Lower lobe of right lung (tissue), 2 donors: ENCODE measurements around the gene ANKS1B. TPM values are rescaled to one million over a fixed set of nuclear protein-coding genes. Genes with fewer than 3 reads are reported as not detected.
"Not testable (repeated sequence)": the region's sequence is repeated elsewhere in the genome, so short reads cannot be mapped to it uniquely, and the experiment has no call there.

Experiments
- ATAC-seq, 2 donors: fragments of 200-7000 bp; cut with Tn5 transposase; one replicate each; pipeline ENCODE4 v1.9.1; 2020 to 2022; ENCODE audit warnings: mild to moderate bottlenecking in 2 of 2, moderate library complexity in 2 of 2
- DNase-seq: peaks from one replicate; pipeline ENCODE4 v3.0.0-alpha.2; 2020
- H3K27ac ChIP-seq: fragments of 200-600 bp; one replicate; pipeline ENCODE4 v1.8.0; 2022
- H3K27me3 ChIP-seq: fragments of 200-600 bp; one replicate; pipeline ENCODE4 v1.8.0; 2022; ENCODE audit warnings: low read depth
- H3K36me3 ChIP-seq: fragments of 200-600 bp; one replicate; pipeline ENCODE4 v1.8.0; 2022; ENCODE audit warnings: mild to moderate bottlenecking
- H3K4me1 ChIP-seq: fragments of 200-600 bp; one replicate; pipeline ENCODE4 v1.8.0; 2022
- H3K4me3 ChIP-seq: fragments of 200-600 bp; one replicate; pipeline ENCODE4 v1.8.0; 2022; ENCODE audit warnings: mild to moderate bottlenecking
- H3K9me3 ChIP-seq: fragments of 200-600 bp; one replicate; pipeline ENCODE4 v1.8.0; 2022
- intact Hi-C: fragments of 100-400 bp; cut with DNase I; formaldehyde crosslinking; loops from one replicate; pipeline ENCODE4 v1.11.0; 2022
- total RNA-seq: library from RNA; stranded (reverse); fragmentation: NEBNext Ultra II Directional; extraction: Animal tissue kit (Norgen Biotek cat#: 25700); gene quantifications from one replicate; pipeline ENCODE4 v1.2.1, GENCODE V29; 2021
- TF ChIP-seq, protein P1 (sequence below): fragments of 200-600 bp; IDR thresholded peaks from one replicate; pipeline ENCODE4 v1.8.0; 2022; ENCODE audit warnings: antibody characterized with exemption, mild to moderate bottlenecking
- donor health status: DM: no; HTN: yes; CAD: no; lungs with severe emphysema.

Gene ANKS1B
- total RNA-seq, 1 donor from 2014 or later = 4.0 TPM

- TF ChIP-seq, protein P1, sequence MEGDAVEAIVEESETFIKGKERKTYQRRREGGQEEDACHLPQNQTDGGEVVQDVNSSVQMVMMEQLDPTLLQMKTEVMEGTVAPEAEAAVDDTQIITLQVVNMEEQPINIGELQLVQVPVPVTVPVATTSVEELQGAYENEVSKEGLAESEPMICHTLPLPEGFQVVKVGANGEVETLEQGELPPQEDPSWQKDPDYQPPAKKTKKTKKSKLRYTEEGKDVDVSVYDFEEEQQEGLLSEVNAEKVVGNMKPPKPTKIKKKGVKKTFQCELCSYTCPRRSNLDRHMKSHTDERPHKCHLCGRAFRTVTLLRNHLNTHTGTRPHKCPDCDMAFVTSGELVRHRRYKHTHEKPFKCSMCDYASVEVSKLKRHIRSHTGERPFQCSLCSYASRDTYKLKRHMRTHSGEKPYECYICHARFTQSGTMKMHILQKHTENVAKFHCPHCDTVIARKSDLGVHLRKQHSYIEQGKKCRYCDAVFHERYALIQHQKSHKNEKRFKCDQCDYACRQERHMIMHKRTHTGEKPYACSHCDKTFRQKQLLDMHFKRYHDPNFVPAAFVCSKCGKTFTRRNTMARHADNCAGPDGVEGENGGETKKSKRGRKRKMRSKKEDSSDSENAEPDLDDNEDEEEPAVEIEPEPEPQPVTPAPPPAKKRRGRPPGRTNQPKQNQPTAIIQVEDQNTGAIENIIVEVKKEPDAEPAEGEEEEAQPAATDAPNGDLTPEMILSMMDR = no peak
- H3K9me3 ChIP-seq = no peaks in the 10 kb centered on the region
- H3K4me3 ChIP-seq = no peak overlapping the region
- H3K4me1 ChIP-seq = no peaks in the 10 kb centered on the region
- H3K36me3 ChIP-seq = no peaks in the 10 kb centered on the region
- DNase-seq (no peak), ATAC-seq (no peak)
- no peaks in the 10 kb centered on the region for H3K27me3 ChIP-seq
- H3K27ac ChIP-seq = no peak overlapping the region
- intact Hi-C loops = no loop called here
Observed at GRCh38 chr12:99334285-99335056, 650.3 kb downstream of the ANKS1B start.

GRCh38 chr12:99332936-99333591, 651.7 kb downstream of the ANKS1B start:
- Histone ChIP-seq H3K9me3 (no peaks in the 10 kb centered on the region), H3K4me3 (no peak overlapping the region), H3K4me1 (no peaks in the 10 kb centered on the region), H3K27me3 (no peaks in the 10 kb centered on the region), H3K36me3 (no peaks in the 10 kb centered on the region), H3K27ac (no peak overlapping the region)
- no peak for DNase-seq
- intact Hi-C loops = no loop called here
- TF ChIP-seq, protein P1 = no peak
- no peak for ATAC-seq

DNA sequence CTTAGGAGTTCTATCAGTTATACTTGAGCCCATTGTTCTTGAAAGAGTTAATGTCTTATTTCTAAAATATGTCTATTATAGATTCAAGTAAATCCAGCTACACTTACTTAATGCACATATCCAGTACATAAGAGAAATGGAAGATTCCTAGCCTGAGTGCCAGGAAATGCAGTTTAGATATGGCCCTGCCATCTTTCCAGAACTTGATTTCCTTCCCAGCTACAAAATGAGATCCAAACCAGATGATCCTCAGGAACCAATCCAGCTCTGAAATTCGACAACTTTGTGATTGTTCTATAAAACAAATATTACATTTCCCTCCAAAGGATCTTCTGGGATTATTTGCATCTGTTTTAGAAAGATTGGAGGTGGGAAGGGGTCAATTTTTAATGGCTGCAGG, 654.5 kb downstream of the ANKS1B start:
- TF ChIP-seq, protein P1 = no peak
- Histone ChIP-seq H3K36me3 (no peaks in the 10 kb centered on the region), H3K27me3 (no peaks in the 10 kb centered on the region), H3K4me3 (no peak overlapping the region), H3K9me3 (no peaks in the 10 kb centered on the region), H3K27ac (no peak overlapping the region), H3K4me1 (no peaks in the 10 kb centered on the region)
- ATAC-seq = no peak
- intact Hi-C loops = no loop called here
- no peak for DNase-seq

DNA sequence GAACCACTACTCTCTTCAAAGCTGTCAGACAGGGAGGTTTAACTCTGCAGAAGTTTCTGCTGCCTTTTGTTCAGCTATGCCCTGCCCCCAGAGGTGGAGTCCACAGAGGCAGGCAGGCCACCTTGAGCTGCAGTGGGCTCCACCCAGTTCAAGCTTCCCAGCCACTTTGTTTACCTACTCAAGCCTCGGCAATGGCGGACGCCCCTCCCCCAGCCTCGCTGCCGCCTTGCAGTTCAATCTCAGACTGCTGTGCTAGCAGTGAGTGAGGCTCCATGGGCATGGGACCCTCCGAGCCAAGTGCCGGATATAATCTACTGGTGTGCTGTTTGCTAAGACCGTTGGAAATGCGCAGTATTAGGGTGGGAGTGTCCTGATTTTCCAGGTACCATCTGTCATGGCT, 663.5 kb downstream of the ANKS1B start:
- H3K9me3 ChIP-seq, intact Hi-C loops, H3K4me3 ChIP-seq, H3K27me3 ChIP-seq, ATAC-seq, H3K36me3 ChIP-seq, H3K4me1 ChIP-seq, H3K27ac ChIP-seq, DNase-seq: not testable (repeated sequence)

- Histone ChIP-seq H3K4me3 (no peak overlapping the region), H3K27ac (no peak overlapping the region), H3K9me3 (no peaks in the 10 kb centered on the region), H3K4me1 (no peaks in the 10 kb centered on the region), H3K36me3 (no peaks in the 10 kb centered on the region), H3K27me3 (no peaks in the 10 kb centered on the region)
- TF ChIP-seq, protein P1 = no peak
- ATAC-seq (no peak), DNase-seq (no peak)
- intact Hi-C loops = no loop called here
Observed at GRCh38 chr12:99311373-99311772, 673.4 kb downstream of the ANKS1B start.

DNA sequence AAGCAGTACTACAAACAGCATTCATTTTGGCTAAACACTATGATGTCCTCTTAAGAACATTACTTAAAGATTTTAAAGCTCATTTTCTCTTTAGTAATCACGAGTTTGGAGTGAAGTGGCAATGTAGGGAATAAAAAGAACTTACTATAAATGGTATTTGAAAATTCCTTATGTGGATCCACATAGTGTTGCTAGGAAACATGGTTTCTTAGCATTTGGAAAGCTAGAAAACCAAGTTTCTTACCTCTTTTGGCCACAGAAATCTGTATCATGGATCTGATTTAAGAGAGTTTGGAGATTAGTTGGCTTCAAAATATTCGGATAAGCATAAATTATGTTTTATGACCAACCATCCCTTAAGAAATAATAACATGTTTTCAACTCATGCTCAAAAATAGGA, 674.9 kb downstream of the ANKS1B start:
- Histone ChIP-seq H3K27me3 (no peaks in the 10 kb centered on the region), H3K36me3 (no peaks in the 10 kb centered on the region), H3K4me3 (no peak overlapping the region), H3K4me1 (no peaks in the 10 kb centered on the region), H3K9me3 (no peaks in the 10 kb centered on the region), H3K27ac (no peak overlapping the region)
- ATAC-seq (no peak), DNase-seq (no peak)
- intact Hi-C loops = no loop called here
- TF ChIP-seq, protein P1 = no peak
